ENCODE measurements around the gene PDK3.

Gene PDK3

GRCh38 chrX:24553011-24553410 lies 87.9 kb downstream of the PDK3 start:
- no peak for DNase-seq (ENCODE audit: low read depth in 2 of 2)

- DNase-seq (ENCODE audit: low read depth in 2 of 2), result no peak
Observed at GRCh38 chrX:24561121-24561520, 96.0 kb downstream of the PDK3 start.

- DNase-seq (ENCODE audit: low read depth in 2 of 2), result no peak
Observed at GRCh38 chrX:24563291-24564010, 98.4 kb downstream of the PDK3 start.

- no peak for DNase-seq (ENCODE audit: low read depth in 2 of 2)
Observed at GRCh38 chrX:24566240-24566639, 101.2 kb downstream of the PDK3 start.

GRCh38 chrX:24567169-24567568 lies 102.1 kb downstream of the PDK3 start:
- no peak for DNase-seq (ENCODE audit: low read depth in 2 of 2)

- DNase-seq (ENCODE audit: low read depth in 2 of 2), result no peak
Observed at GRCh38 chrX:24574743-24575142, 109.7 kb downstream of the PDK3 start.

GRCh38 chrX:24575496-24575895 lies 110.4 kb downstream of the PDK3 start:
- DNase-seq (ENCODE audit: low read depth in 2 of 2), result no peak

GRCh38 chrX:24577091-24577490 lies 112.0 kb downstream of the PDK3 start:
- DNase-seq (ENCODE audit: low read depth in 2 of 2), result no peak
